HG03097 (cell line): Measurements from ENCODE around the gene REEP6.

ENCODE experiments used
- ATAC-seq: cut with Tn5 transposase; IDR thresholded peaks from one replicate; pipeline ENCODE4 v1.9.1; 2021; ENCODE audit not compliant: unreplicated experiment, low FRiP score

Gene REEP6

GRCh38 chr19:1540365-1540925, 49.5 kb downstream of the REEP6 start:
- no peak for ATAC-seq
